Panc1 (cell line): ENCODE measurements around the gene PDE12.

ENCODE experiments used
- CTCF ChIP-seq: fragments of 450-650 bp; IDR thresholded peaks from 2 replicates; pipeline ENCODE4 v1.5.1; 2017; ENCODE audit warnings: mild to moderate bottlenecking
- POLR2AphosphoS5 ChIP-seq: IDR thresholded peaks from 2 replicates; pipeline ENCODE4 v1.6.1; 2012; ENCODE audit warnings: mild to moderate bottlenecking, low read depth, low read length, moderate library complexity
- REST ChIP-seq, 2 experiments: IDR thresholded peaks; 2 replicates each; pipeline ENCODE4 v1.6.1; 2011 to 2012; ENCODE audit warnings: low read depth in 2 of 2, control low read depth in 1 of 2, low read length in 1 of 2, mild to moderate bottlenecking in 1 of 2, moderate library complexity in 1 of 2; ENCODE audit not compliant: insufficient read depth in 1 of 2
- TCF7L2 ChIP-seq: IDR thresholded peaks from 2 replicates; pipeline ENCODE4 v1.6.1; 2011; ENCODE audit warnings: mild to moderate bottlenecking, low read depth, low read length, inconsistent platforms

- TF ChIP-seq CTCF, result no peak
- no peak for TF ChIP-seq POLR2AphosphoS5
- no peak for TF ChIP-seq REST (IDR thresholded peaks at IDR 0.05; ENCODE audit: insufficient read depth in 1 of 2, low read depth in 2 of 2, low read length in 1 of 2)
- no peak for TF ChIP-seq TCF7L2
Measured at GRCh38 chr3:57572096-57572495, 16.0 kb downstream of the PDE12 start.
